IMR-90 (cell line): ENCODE data around the gene SEMA4D. TPM values are rescaled to one million over a fixed set of nuclear protein-coding genes. Genes with fewer than 3 reads are reported as not detected.

ENCODE experiments used
- ATAC-seq: fragments of 200-7000 bp; cut with Tn5 transposase; 2 replicates; pipeline ENCODE4 v1.9.1; 2020; ENCODE audit warnings: low read depth, mild to moderate bottlenecking, moderate library complexity
- BruUV-seq: library from RNA; stranded (reverse); fragments of 400-500 nt; replicated peaks from 2 replicates; lab custom pipeline; 2021; lab: Mats Ljungman, UMichigan
- CTCF ChIA-PET: fragments of 300-600 bp; formaldehyde crosslinking; extraction: SDS; loops from one replicate; lab custom pipeline; 2021; ENCODE audit warnings: antibody characterized with exemption; lab: Yijun Ruan, JAX
- POLR2A ChIA-PET: fragments of 300-600 bp; sonication (Branson Sonifier 250); formaldehyde crosslinking; loops from one replicate; lab custom pipeline; 2022; ENCODE audit warnings: antibody characterized with exemption; ENCODE audit not compliant: unreplicated experiment; lab: Charles Lee
- DNase-seq: peaks from one replicate; pipeline ENCODE4 v3.0.0; 2013
- H2AFZ ChIP-seq: replicated peaks from 2 replicates; pipeline ENCODE3; 2013; ENCODE audit warnings: low read length, mild to moderate bottlenecking; ENCODE audit not compliant: poor library complexity
- H2AK5ac ChIP-seq: 2 replicates; pipeline ENCODE4 v1.6.1; 2013; ENCODE audit warnings: low read depth, low read length, inconsistent platforms
- H2AK9ac ChIP-seq: replicated peaks from 2 replicates; pipeline ENCODE3; 2013; ENCODE audit warnings: mild to moderate bottlenecking, low read depth, low read length, moderate library complexity; ENCODE audit not compliant: poor library complexity
- H2BK120ac ChIP-seq: 2 replicates; pipeline ENCODE4 v1.6.1; 2013; ENCODE audit warnings: low read depth, low read length, inconsistent platforms
- H2BK15ac ChIP-seq: 3 replicates; pipeline ENCODE4 v1.6.1; 2013; ENCODE audit warnings: low read depth, low read length, inconsistent platforms
- H2BK20ac ChIP-seq: 2 replicates; pipeline ENCODE4 v1.6.1; 2013; ENCODE audit warnings: low read depth, mild to moderate bottlenecking, inconsistent platforms, low read length, moderate library complexity
- H2BK5ac ChIP-seq: 2 replicates; pipeline ENCODE4 v1.6.1; 2013; ENCODE audit warnings: mild to moderate bottlenecking, low read depth, low read length, inconsistent platforms; ENCODE audit not compliant: poor library complexity, severe bottlenecking
- H3K14ac ChIP-seq: replicated peaks from 2 replicates; pipeline ENCODE4 v1.6.1; 2013; ENCODE audit warnings: low read depth, low read length, inconsistent platforms
- H3K18ac ChIP-seq: 2 replicates; pipeline ENCODE4 v1.6.1; 2013; ENCODE audit warnings: low read depth, low read length, control low read depth
- H3K23ac ChIP-seq: 2 replicates; pipeline ENCODE4 v1.6.1; 2013; ENCODE audit warnings: low read depth, low read length, inconsistent platforms
- H3K27ac ChIP-seq: 2 replicates; pipeline ENCODE4 v1.5.1; 2013; ENCODE audit warnings: mild to moderate bottlenecking, control low read depth, low read length; ENCODE audit not compliant: insufficient read depth
- H3K27me3 ChIP-seq: 2 replicates; pipeline ENCODE4 v1.6.1; 2013; ENCODE audit warnings: low read length; ENCODE audit not compliant: control insufficient read depth, insufficient read depth
- H3K36me3 ChIP-seq: 2 replicates; pipeline ENCODE4 v1.6.1; 2013; ENCODE audit warnings: low read length, mixed read lengths; ENCODE audit not compliant: control insufficient read depth, insufficient read depth
- H3K4ac ChIP-seq: 2 replicates; pipeline ENCODE4 v1.6.1; 2013; ENCODE audit warnings: low read depth, low read length, inconsistent platforms
- H3K4me1 ChIP-seq: 2 replicates; pipeline ENCODE4 v1.6.1; 2013; ENCODE audit warnings: low read length, mixed read lengths; ENCODE audit not compliant: control insufficient read depth, insufficient read depth
- H3K4me2 ChIP-seq: 2 replicates; pipeline ENCODE4 v1.6.1; 2013; ENCODE audit warnings: low read depth, mild to moderate bottlenecking, control low read depth, low read length, moderate library complexity
- H3K4me3 ChIP-seq: 2 replicates; pipeline ENCODE4 v1.5.1; 2013; ENCODE audit warnings: low read depth, mild to moderate bottlenecking, control low read depth, low read length, moderate library complexity; ENCODE audit not compliant: insufficient read depth
- H3K56ac ChIP-seq: 2 replicates; pipeline ENCODE4 v1.6.1; 2013; ENCODE audit warnings: low read length, inconsistent platforms; ENCODE audit not compliant: insufficient read depth; ENCODE audit errors: extremely low read depth
- H3K79me1 ChIP-seq, 2 experiments: 2 replicates each; pipeline ENCODE4 v1.6.1; 2013; ENCODE audit warnings: low read length in 2 of 2, inconsistent platforms in 1 of 2, low read depth in 1 of 2
- H3K9ac ChIP-seq: 2 replicates; pipeline ENCODE4 v1.6.1; 2013; ENCODE audit warnings: low read depth, low read length, control low read depth
- H3K9me1 ChIP-seq: 2 replicates; pipeline ENCODE4 v1.6.1; 2013; ENCODE audit warnings: low read length, inconsistent platforms; ENCODE audit not compliant: insufficient read depth
- H3K9me3 ChIP-seq: 2 replicates; pipeline ENCODE4 v1.6.1; 2013; ENCODE audit warnings: low read length; ENCODE audit not compliant: control insufficient read depth, insufficient read depth
- H4K20me1 ChIP-seq: 2 replicates; pipeline ENCODE4 v1.6.1; 2013; ENCODE audit warnings: low read length, inconsistent platforms; ENCODE audit not compliant: insufficient read depth
- H4K5ac ChIP-seq: 2 replicates; pipeline ENCODE4 v1.6.1; 2013; ENCODE audit warnings: mild to moderate bottlenecking, low read depth, low read length, control low read depth
- H4K8ac ChIP-seq, 2 experiments: 2 replicates each; pipeline ENCODE4 v1.6.1; 2013; ENCODE audit warnings: low read depth in 2 of 2, low read length in 2 of 2, control low read depth in 1 of 2, inconsistent platforms in 1 of 2
- H4K91ac ChIP-seq: 2 replicates; pipeline ENCODE4 v1.6.1; 2013; ENCODE audit warnings: low read depth, low read length, inconsistent platforms; ENCODE audit not compliant: insufficient read depth
- BHLHE40 ChIP-seq: fragments of 150-350 bp; IDR thresholded peaks from 2 replicates; pipeline ENCODE4 v1.6.1; 2016; ENCODE audit warnings: mild to moderate bottlenecking, low read depth, low read length
- CEBPB ChIP-seq: IDR thresholded peaks from 2 replicates; pipeline ENCODE4 v1.6.1; 2012; ENCODE audit warnings: low read depth, low read length, improper control_type of control experiment
- CHD1 ChIP-seq: IDR thresholded peaks from 2 replicates; pipeline ENCODE4 v1.6.1; 2012; ENCODE audit warnings: low read depth, low read length, improper control_type of control experiment
- CTCF ChIP-seq: conservative IDR thresholded peaks from 2 replicates; pipeline ENCODE4 v1.5.1; 2012; ENCODE audit warnings: mild to moderate bottlenecking, low read depth, low read length, improper control_type of control experiment
- ELK1 ChIP-seq: fragments of 150-350 bp; IDR thresholded peaks from 2 replicates; pipeline ENCODE4 v1.6.1; 2016; ENCODE audit warnings: low read depth, mild to moderate bottlenecking, low read length, moderate library complexity, borderline replicate concordance
- FOS ChIP-seq: fragments of 150-350 bp; IDR thresholded peaks from 2 replicates; pipeline ENCODE4 v1.6.1; 2016; ENCODE audit warnings: low read depth, low read length
- MAFK ChIP-seq: IDR thresholded peaks from 2 replicates; pipeline ENCODE4 v1.6.1; 2012; ENCODE audit warnings: low read depth, low read length, improper control_type of control experiment
- MAZ ChIP-seq: IDR thresholded peaks from 2 replicates; pipeline ENCODE4 v1.6.1; 2012; ENCODE audit warnings: low read depth, mild to moderate bottlenecking, low read length, improper control_type of control experiment, moderate library complexity, borderline replicate concordance
- MXI1 ChIP-seq: IDR thresholded peaks from 2 replicates; pipeline ENCODE4 v1.6.1; 2012; ENCODE audit warnings: low read depth, mild to moderate bottlenecking, low read length, moderate library complexity, borderline replicate concordance
- NFE2L2 ChIP-seq: fragments of 150-350 bp; IDR thresholded peaks from 2 replicates; pipeline ENCODE4 v1.6.1; 2016; ENCODE audit warnings: low read depth, mild to moderate bottlenecking, low read length
- POLR2A ChIP-seq: IDR thresholded peaks from 2 replicates; pipeline ENCODE4 v1.6.1; 2012; ENCODE audit warnings: mild to moderate bottlenecking, low read depth, low read length
- RAD21 ChIP-seq: IDR thresholded peaks from 2 replicates; pipeline ENCODE4 v1.6.1; 2012; ENCODE audit warnings: low read length, improper control_type of control experiment
- RCOR1 ChIP-seq: IDR thresholded peaks from 2 replicates; pipeline ENCODE4 v1.6.1; 2012; ENCODE audit warnings: mild to moderate bottlenecking, low read length, improper control_type of control experiment; ENCODE audit not compliant: insufficient replicate concordance
- RFX5 ChIP-seq: IDR thresholded peaks from 2 replicates; pipeline ENCODE4 v1.8.0; 2012; ENCODE audit warnings: low read depth, mild to moderate bottlenecking, low read length, moderate library complexity
- SMC3 ChIP-seq: fragments of 150-350 bp; IDR thresholded peaks from 2 replicates; pipeline ENCODE4 v1.6.1; 2016; ENCODE audit warnings: low read depth, mild to moderate bottlenecking, antibody characterized with exemption, low read length, moderate library complexity
- USF2 ChIP-seq: fragments of 150-350 bp; IDR thresholded peaks from 2 replicates; pipeline ENCODE4 v1.6.1; 2017; ENCODE audit warnings: mild to moderate bottlenecking, antibody characterized with exemption, low read length, low read depth
- WGBS, 2 experiments: methylation state at CpG; one replicate each; pipeline versions ENCODE4 v1.1.5 to v1.1.7; 2013; ENCODE audit warnings: missing lambda C conversion rate in 2 of 2; ENCODE audit not compliant: insufficient read length in 1 of 2; ENCODE audit errors: extremely low coverage in 2 of 2; 5-methylcytosine and 5-hydroxymethylcytosine counted together
- dilution Hi-C: fragments of 300-500 bp; cut with HindIII; formaldehyde crosslinking; loops from one replicate; pipeline ENCODE4 v1.14.3; 2018; ENCODE audit warnings: low sequenced_read_pairs; ENCODE audit not compliant: unreplicated experiment
- in situ Hi-C: fragments of 300-500 bp; cut with MboI; formaldehyde crosslinking; loops from 3 replicates; pipeline ENCODE4 v1.14.3; 2019; ENCODE audit warnings: low sequenced_read_pairs, inconsistent platforms, mixed read lengths
- intact Hi-C: fragments of 100-400 bp; cut with micrococcal nuclease; formaldehyde crosslinking; loops from 2 replicates; pipeline ENCODE4 v1.10.0; 2022
- polyA plus RNA-seq, 3 experiments: library from polyadenylated mRNA; depleted of rRNA; stranded (reverse); fragments of >200 nt; gene quantifications; 2 replicates each; pipeline ENCODE4 v1.2.3, GENCODE V29; 2012; ENCODE audit warnings: low replicate concordance in 1 of 3
- total RNA-seq: library from RNA; depleted of rRNA; stranded (reverse); fragments of >200 nt; gene quantifications from 2 replicates; pipeline ENCODE4 v1.2.3, GENCODE V29; 2012

The SEMA4D gene
- total and polyA plus RNA-seq, 2 of the 4 experiments (the other 2 are of a cell fraction): 0.90 to 1.5 TPM

- peaks cover 3% of the 10 kb centered on the region; the same call in 1 of the 2 replicates for H3K9me3 ChIP-seq
- no peak overlapping the region for H3K4me2 ChIP-seq
- in situ Hi-C loops (no loop called here), dilution Hi-C loops (no loop called here), intact Hi-C loops (no loop called here)
- H3K9ac ChIP-seq: no peak overlapping the region
- H3K4me1 ChIP-seq: no peaks in the 10 kb centered on the region
- H3K4ac ChIP-seq: no peak overlapping the region
- TF ChIP-seq RAD21: no peak
- TF ChIP-seq FOS: no peak
- TF ChIP-seq CTCF: no peak
- TF ChIP-seq CHD1: no peak
- no peak for TF ChIP-seq RFX5
- TF ChIP-seq NFE2L2: no peak
- TF ChIP-seq SMC3: no peak
- no peak for TF ChIP-seq RCOR1
- no peak for TF ChIP-seq MAZ
- no peak for TF ChIP-seq MAFK
- no peak for TF ChIP-seq MXI1
- TF ChIP-seq ELK1: no peak
- no peak for TF ChIP-seq USF2
- TF ChIP-seq BHLHE40: no peak
- no peak for TF ChIP-seq POLR2A
- no peak for TF ChIP-seq CEBPB
- DNase-seq (no peak), ATAC-seq (no peak)
- no peak overlapping the region for H3K27ac ChIP-seq
- H4K8ac ChIP-seq: no peak overlapping the region
- H2AFZ ChIP-seq: no peak overlapping the region
- H3K27me3 ChIP-seq: peaks cover 19% of the 10 kb centered on the region; the same call in 1 of the 2 replicates
- no peak overlapping the region for H3K4me3 ChIP-seq
- H4K20me1 ChIP-seq: no peaks in the 10 kb centered on the region
- no peaks in the 10 kb centered on the region for H3K79me1 ChIP-seq
- H2BK120ac ChIP-seq: no peak overlapping the region
- POLR2A ChIA-PET: no interaction called here
- H3K36me3 ChIP-seq: no peaks in the 10 kb centered on the region
- no peak overlapping the region for H2AK5ac ChIP-seq
- no peaks in the 10 kb centered on the region for H3K9me1 ChIP-seq
- no peak overlapping the region for H2BK15ac ChIP-seq
- no peak overlapping the region for H3K14ac ChIP-seq
- CTCF ChIA-PET: no interaction called here
- no TSS peak for BruUV-seq
- H2AK9ac ChIP-seq: no peak overlapping the region
- H4K91ac ChIP-seq: no peak overlapping the region
- no peak overlapping the region for H3K56ac ChIP-seq
- H3K18ac ChIP-seq: no peak overlapping the region
- no peak overlapping the region for H4K5ac ChIP-seq
- H2BK20ac ChIP-seq: no peak overlapping the region
- no peak overlapping the region for H2BK5ac ChIP-seq
- no CpG with 5 or more reads among the region's 4 CpGs for WGBS, 2 experiments
- H3K23ac ChIP-seq: no peak overlapping the region; the same call in 1 of the 2 replicates
Measured at GRCh38 chr9:89532478-89532877, 34.6 kb upstream of the SEMA4D start.
